Uterus (tissue), 2 donors: ENCODE measurements around the gene MS4A10.

Experiments used
- CTCF ChIP-seq, 4 experiments: fragments of 200-600 bp in 2 of 4; fragments of 450-650 bp in 2 of 4; sonication (generic) in 2 of 4; IDR thresholded peaks; one replicate each; pipeline ENCODE4 v1.5.1; 2016 to 2019; ENCODE audit warnings: antibody characterized with exemption in 4 of 4, mild to moderate bottlenecking in 2 of 4, moderate library complexity in 1 of 4
- POLR2A ChIP-seq, 2 donors: fragments of 450-650 bp; IDR thresholded peaks; one replicate each; pipeline ENCODE4 v1.6.1; 2016; ENCODE audit warnings: antibody characterized with exemption in 2 of 2, mild to moderate bottlenecking in 1 of 2, moderate library complexity in 1 of 2

- TF ChIP-seq POLR2A (IDR thresholded peaks at IDR 0.05) (no peak), CTCF (IDR thresholded peaks at IDR 0.05) (no peak)
Observed at GRCh38 chr11:60842668-60843600, 57.8 kb downstream of the MS4A10 start.
